Putamen (tissue), 1 donor: ENCODE data around the gene PHOSPHO1.

ENCODE experiments used
- DNase-seq: peaks from one replicate; pipeline ENCODE4 v3.0.0-alpha.2; 2016; ENCODE audit warnings: low spot score

PHOSPHO1 gene

DNA sequence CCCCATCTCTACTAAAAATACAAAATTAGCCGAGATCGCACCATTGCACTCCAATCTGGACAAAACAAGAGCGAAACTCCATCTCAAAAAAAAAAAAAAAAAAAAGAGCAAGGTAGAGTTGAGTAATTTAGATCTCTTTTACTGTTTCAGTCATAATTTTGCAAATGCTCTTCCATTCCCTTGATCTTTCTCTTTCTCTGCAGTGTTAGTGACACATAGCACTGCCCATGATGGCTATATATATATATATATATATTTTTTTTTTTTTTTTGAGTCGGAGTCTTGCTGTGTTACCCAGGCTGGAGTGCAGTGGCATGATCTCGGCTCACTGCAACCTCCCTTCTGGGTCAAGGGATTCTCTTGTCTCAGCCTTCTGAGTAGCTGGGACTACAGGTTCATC lies 12.2 kb upstream of the PHOSPHO1 start:
- no peak for DNase-seq

DNA sequence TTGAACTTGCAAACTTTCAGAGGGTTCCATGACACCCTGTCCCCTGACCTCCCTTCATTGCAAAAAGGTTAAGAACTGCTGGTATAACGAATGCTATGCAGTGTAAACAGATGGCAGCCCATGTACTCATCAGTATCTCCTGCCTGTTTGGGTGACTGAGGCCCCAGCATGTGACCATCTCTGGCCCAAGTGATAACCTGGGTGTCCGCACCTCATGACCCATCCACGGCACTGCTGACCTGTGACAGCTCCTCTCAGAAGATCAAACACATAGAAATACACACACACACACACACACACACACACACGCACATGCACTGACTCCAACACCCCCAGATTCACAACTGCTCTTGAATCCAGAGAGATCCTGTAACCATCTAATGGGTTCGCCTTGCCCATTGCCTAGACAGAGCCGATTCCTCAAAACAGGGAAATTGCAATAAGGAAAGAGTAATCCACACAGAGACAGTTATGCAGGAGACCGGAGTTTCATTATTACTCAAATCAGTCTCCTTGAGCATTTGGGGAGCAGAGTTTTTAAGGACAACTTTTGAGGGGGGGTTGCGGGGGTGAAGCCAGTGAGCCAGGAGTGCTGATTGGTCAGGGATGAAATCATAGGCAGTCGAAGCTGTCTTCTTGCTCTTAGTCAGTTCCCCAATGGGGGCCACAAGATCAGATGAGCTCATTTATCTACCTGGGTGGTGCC lies 11.3 kb upstream of the PHOSPHO1 start:
- no peak for DNase-seq

- no peak for DNase-seq
Observed at GRCh38 chr17:49241040-49241439, 10.5 kb upstream of the PHOSPHO1 start.

- DNase-seq, result no peak
Observed at GRCh38 chr17:49240619-49241018, 10.0 kb upstream of the PHOSPHO1 start.

GRCh38 chr17:49239963-49240362 lies 9.4 kb upstream of the PHOSPHO1 start:
- no peak for DNase-seq

- no peak for DNase-seq
Observed at GRCh38 chr17:49235896-49236295, 5.3 kb upstream of the PHOSPHO1 start.

GRCh38 chr17:49234509-49235080 lies 4.0 kb upstream of the PHOSPHO1 start:
- no peak for DNase-seq

GRCh38 chr17:49231563-49231894 lies 942 bp upstream of the PHOSPHO1 start:
- DNase-seq, result no peak

- DNase-seq, result no peak
Observed at GRCh38 chr17:49229805-49230600, 584 bp downstream of the PHOSPHO1 start.

GRCh38 chr17:49229076-49229804 lies 1.3 kb downstream of the PHOSPHO1 start:
- no peak for DNase-seq

GRCh38 chr17:49227436-49228261 lies 2.9 kb downstream of the PHOSPHO1 start:
- peak; percentile 47 for DNase-seq

DNA sequence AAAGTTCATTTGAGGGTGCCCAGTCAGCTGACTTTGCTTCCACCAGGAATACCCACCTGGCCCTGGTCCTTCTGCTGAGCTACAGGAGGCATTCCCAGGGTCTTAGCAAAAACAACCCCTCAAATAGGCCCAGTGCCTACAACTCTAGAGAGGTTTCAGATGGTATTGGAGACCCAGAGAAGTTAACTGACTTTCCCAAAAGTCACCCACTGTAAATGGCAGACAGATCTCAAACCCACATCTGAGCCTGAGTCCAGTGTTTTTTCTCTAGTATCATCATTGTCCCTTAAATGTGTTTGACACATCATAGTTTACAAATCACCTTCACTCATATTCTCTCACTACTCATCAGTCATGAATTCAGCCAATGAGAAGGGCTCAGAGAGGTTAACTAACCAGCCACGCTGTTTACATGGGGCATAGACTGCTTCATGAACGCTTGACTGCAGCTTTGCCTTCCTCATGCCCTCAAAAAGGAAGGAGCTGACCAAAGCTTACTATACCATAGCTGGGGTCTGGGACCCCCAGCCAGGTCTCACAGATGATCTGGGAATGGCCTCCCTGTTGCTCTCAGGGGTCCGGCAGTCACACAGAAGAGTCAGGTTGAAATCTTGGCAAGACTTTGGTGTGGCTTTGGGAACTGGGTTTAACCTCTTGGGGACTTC lies 3.7 kb downstream of the PHOSPHO1 start:
- DNase-seq, result no peak

DNA sequence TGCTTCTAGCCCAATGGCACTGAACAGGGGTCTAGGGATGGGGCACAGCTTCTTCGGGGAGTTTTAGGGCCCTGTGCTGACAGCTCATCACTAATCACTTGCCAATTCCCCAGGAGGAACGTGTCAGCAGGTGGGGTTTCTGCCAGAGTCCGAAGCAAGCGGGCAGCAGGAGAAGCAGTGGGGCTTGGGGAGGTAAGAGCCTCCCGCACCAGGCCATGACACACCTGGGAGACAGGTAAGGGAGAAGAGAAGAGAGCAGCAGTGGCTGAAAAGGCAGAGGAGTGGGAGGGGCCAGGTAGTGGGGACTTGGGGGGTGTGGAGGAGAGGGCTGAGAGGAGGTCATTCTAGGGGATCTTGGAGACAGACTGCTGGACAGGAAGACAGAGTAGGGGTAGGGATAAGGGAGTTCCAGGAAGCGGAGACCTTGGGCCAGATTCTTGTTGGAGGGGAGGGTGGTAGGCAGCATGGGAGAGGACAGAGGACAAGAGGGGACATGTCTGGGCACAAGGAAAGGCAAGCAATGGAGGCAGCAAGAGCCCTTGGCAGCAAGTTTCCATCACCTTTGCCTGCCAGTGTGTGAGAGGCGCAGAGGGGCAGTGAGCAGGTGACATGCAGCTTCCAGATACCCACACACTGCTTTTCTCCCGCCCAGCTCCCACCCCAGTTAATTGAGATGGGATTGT lies 4.9 kb downstream of the PHOSPHO1 start:
- no peak for DNase-seq

DNA sequence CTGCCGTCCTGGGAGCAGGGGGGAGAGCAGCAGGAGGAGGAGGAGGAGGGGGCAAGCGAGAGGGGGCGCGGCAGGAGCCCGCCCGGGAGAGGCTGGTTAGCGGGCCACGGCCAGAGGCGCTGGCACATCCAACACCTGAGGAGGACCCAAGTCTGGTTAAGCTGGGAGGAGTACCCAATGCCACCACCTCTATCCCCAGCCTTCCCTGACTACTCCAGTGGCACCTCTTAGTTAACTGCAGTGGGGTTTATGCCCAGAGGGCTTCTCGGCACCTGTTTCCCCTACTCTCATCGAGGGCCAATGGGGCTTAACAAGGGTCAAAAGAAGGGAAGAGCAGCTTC lies 5.6 kb downstream of the PHOSPHO1 start:
- no peak for DNase-seq

- no peak for DNase-seq
Observed at GRCh38 chr17:49224198-49224996, 6.2 kb downstream of the PHOSPHO1 start.

GRCh38 chr17:49223517-49224197 lies 6.9 kb downstream of the PHOSPHO1 start:
- no peak for DNase-seq

DNA sequence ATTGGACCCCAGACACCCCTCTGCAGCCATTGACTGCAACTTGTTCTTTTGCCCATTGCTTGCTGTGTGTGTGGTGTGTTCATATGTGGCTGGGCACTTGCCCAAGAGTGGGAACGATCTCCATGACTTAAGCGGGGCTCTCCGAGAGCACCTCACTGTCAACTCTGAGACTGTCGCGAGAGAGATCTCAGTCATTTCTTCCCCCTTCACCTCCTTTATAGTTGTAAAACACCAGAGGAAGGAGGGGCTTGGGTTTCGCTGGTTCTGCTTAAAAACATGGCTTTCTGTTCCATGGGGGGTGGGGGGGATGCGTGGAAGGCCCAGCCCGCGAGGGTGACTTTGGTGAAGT lies 7.4 kb downstream of the PHOSPHO1 start:
- DNase-seq, result no peak

GRCh38 chr17:49219987-49220386 lies 10.6 kb downstream of the PHOSPHO1 start:
- no peak for DNase-seq
